ENCODE data around the gene PPFIBP2.
"Not testable (repeated sequence)": the region's sequence is repeated elsewhere in the genome, so short reads cannot be mapped to it uniquely, and the experiment has no call there.

PPFIBP2 gene

DNA sequence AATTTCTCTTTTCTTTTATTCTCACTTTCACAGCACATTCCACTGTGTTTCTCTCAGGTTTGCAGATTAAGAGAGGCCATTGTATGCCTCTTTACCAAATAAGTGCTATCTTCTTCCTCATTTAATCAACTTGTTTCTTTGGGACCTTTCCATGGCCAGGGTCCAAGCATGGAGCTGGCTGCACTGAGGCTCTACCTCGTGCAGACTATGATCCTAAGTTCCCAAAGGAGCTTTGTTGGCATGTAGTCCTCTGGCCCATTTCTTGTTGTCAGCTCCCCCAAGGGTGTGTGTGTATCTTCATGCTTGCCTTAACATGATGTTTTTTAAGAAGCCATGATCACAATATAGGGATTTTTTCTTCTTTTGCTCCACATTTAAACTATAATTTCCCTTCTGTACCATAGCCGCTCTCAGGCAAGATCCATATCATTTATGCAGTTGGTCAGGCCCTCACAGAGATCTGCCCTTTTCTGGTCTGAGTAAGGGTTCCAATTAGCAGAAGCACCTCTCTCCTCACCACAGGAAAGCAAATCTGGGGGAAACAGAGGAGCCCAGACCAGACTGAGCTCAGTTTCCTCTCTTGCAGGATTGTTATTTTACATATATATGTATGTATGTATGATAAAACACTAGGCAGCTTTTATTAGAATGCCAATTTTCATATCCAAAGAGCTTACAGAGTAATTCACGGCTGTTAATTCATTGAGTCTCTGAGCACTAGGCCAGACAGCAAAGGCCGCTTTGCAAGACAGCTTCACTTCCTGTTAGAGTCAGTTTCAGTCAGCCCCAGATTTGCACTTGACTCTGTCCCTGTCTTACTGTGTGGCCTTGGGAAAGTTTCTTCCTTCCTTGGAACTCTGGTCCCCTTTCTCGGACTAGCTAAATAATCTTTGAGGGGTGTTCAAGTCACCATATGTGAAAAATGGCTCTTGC is 125.2 kb downstream of the PPFIBP2 start:
- FAIRE-seq = no peak

DNA sequence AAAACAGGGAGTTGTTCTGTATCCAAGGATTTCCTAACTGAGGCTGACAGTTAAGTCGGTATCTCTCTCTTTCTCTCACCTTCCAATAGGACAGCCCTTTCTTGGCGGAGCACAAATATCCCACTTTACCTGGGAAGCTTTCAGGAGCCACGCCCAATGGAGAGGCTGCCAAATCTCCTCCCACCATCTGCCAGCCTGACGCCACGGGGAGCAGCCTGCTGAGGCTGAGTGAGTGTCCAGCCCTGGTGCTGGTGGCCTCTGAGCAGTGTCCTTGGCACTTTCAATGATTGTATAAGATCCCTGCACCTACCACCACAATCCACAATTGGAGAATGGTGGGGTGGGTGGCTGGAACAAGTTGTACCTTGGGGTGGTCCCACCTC is 125.8 kb downstream of the PPFIBP2 start:
- no peak for FAIRE-seq

DNA sequence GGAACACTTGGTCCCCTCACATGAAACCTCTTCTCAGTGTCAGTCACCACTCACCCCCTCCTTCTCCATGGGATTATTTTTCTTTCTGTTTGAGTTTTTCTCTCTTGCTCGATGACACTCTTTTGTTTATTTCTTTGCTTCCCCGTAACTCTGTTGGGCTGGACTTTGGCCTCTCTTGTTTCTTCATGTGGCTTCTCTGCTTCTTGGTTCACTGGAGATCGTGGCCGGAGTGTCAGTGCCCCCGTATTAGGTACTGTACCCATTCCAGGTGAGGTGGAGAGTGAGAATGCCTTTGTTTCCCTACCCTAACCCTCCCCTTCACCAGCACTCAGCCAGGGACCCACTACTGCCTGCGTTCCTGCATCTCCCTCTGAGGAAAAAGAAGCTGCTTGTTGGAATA is 127.0 kb downstream of the PPFIBP2 start:
- no peak for FAIRE-seq

DNA sequence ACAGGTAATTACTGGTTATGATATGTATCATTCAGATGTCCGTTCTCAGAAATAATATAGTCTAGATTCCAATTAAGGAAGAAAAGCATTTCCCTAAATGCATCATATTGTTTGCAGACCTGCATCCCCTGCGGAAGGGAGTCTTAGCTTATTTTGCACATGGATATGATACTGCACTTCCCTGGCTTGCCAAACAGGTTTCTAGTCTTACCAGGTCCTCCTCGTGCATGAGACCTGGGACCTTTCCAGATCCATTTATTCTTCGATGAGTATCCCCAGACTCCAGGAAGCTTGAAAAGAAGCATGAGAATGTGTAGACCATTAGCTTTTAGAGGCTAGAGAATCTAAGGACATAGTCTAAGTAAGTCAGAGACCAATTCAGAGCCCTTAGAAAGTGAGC is 128.9 kb downstream of the PPFIBP2 start:
- no peak for FAIRE-seq

DNA sequence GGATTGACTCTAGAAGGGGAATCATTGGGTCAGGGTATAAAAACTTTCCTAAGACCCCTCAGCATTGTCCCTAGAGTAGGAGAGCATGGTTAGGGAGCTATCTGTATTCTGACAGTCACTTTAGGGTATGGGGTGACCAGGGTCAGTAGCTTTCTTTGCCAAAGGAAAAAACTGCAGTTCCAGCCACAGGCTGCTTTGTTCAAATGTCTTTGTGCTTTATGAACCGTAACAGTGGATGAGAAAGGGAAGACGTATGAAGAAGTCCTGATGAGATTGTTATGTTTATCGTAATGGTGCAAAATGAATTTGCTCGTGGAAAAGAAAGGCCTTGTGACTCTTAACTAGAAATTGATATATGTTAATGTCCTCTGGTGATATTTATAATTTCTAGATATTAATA is 129.5 kb downstream of the PPFIBP2 start:
- FAIRE-seq = no peak

DNA sequence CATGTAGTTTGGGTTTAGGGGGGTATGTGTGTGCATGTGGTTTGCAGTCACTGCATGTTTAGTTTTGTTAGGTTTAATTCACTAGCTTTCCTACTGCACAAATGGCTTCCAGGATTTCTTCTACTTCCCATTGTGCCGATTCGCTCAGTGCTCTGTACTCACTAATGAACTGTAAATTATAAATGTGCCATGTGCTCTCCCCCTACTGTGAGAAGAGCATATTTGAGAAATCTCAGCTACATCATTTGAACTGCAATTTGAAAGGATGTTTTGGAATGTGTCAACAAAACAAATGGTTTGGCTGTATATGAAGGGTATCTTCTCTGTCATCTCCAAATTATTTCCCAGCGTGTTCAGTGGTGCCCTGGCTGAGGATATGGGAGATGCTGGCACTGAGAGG is 131.4 kb downstream of the PPFIBP2 start:
- FAIRE-seq = no peak

DNA sequence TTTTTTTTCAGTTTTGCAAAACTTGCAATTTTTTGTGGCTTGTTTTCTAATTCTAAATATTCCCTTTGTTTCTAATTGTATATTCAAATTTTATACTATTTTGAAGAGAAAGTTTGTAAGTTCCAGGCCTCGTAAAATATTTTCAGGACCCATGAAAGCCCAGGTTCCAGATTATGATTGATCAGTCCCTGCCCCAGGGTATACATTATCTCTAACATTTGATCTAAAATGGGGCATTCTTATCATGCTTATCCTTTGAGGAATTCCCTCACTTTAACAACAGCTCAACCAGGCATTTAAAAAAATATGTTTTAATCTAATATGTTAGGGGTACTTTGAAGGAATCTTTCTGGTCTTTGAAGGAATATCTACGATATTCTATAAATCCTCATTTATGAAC is 133.1 kb downstream of the PPFIBP2 start:
- FAIRE-seq = no peak

DNA sequence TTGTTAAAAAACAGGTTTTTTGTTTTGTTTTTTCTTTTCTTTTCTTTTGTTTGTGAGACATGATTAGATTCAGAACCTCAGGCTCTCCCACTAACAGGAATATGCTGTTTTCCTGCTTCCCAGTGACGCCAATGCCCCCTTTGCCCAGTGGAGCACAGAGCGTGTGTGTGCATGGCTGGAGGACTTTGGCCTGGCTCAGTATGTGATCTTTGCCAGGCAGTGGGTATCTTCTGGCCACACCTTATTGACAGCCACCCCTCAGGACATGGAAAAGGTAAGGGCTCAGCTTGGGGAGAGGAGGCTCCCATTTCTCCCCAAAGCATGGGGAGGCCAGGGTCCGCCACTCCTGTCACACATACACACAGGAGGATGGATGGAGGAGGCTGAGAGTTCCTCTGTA is 134.5 kb downstream of the PPFIBP2 start:
- FAIRE-seq = no peak

DNA sequence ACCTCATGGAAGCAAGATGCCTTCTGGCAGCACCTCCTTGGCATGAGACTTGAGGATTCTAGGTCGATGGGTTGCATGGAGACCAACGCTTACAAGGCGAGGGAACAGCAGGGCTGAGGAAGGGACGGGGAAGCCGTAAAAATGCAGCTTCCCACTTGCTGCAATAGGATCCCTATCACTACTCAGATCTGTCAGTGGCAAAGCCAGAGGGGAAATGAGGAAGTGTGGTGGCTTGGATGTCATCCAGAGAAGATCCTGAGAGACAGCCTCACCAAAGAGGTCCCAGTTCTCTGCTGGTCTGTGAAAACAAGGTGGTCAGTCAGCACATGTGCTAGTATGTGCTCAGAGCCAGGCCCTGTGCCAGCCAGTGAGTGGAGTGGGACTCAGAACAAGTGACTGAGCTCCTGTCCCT is 137.3 kb downstream of the PPFIBP2 start:
- FAIRE-seq = no peak

DNA sequence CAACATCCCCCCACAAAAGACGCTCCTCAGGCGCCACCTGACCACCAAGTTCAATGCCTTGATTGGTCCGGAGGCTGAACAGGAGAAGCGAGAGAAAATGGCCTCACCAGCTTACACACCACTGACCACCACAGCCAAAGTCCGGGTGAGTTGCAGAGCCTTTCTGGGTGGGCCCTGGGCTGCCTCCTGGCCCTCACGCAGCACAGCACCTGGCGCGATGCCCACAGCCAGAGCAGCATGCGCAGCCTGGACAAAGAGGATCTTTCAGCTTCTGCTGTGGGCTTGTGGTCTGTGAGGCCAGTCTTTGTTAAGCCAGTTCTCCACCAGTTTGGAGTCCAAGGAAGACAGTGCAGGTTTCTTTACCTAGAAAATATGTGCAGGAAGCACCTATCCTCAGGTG is 137.9 kb downstream of the PPFIBP2 start:
- no peak for FAIRE-seq

DNA sequence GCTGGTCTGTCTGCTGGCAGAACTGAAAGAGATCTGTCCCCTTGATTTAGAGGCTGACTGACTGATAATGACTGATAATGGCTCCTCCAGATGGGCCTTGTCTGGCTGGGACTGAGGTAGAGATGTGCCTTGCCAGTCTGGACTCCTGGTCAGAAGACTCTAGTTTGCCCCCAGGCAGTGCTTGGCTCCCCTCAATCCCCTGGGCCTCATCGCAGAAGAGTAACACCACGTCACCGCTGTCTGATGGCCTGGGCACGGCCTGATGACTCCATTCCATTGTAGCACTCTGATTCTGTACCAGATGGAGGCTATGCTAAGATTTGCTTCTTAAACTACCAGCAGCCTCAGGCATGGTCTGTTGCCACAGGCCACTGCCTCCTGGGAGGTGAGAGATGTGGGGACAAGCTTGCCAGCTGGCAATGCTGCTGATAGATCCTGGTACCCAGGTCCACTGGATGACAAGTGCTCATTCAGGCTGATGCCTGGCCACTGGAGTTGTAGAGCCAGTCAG is 140.5 kb downstream of the PPFIBP2 start:
- FAIRE-seq = no peak

DNA sequence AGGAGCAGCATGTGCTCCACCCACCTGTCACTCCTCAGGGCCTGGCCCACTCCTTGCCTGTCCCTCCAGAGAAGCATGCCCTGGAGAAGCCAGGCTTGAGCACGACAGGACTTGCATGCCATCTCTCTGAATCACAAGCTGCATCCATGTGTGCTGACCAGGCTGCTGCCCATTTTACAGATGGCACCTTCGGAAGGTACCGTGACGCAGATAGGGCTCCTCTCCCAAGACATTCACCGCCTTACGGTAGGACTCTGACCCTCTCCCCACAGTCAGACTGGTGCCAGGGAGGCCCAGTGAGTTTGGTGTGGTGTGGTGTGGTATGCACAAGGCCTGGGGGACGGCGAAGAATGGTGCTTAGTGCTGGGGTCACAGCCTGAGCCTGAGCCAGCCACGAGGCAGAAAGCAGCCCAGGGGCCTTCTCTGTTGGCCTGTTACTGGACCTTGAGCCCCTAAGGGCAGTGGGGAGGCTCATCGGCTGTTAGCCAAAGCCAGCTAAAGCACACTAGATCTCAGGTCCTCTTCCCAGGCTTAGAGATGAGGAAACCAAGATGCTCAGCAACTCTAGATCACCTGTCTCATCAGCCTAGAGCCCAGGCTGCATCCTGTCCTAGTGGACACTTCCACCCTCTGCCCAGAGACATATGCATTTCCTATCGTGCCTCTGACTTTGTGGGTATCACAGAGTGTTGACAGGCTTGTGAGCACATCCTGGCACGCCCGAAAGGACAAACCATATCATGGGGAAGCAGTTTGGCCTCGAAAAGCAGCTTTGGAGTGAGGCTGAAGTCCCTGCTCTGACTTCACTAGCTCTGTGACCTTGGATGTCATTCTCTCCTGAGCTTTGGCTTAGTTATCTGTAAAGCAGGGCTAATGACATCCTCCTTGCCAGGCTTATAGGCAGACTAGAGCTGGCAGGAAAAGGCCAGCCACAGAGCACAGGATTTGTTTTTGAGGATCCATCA is 141.7 kb downstream of the PPFIBP2 start:
- no peak for FAIRE-seq

DNA sequence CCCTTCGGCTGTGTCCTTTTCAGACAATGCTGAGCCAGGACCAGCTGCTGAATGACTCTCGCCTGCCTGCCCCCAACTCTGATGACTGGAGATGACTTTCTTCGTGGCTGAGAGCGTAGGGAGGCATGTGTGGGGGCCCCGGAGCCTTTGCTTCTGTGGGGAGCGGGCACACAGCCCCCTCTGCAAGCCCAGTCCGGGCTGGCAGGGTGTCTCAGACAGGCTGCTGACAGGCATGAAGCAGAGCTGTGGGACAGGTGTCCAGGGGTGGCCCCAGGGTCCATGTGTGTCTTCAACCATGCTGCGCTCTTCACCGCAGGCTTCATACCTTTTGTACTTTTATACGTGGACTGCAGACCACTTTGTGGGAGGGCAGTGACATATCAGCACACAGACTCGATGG is 142.9 kb downstream of the PPFIBP2 start:
- no peak for FAIRE-seq

DNA sequence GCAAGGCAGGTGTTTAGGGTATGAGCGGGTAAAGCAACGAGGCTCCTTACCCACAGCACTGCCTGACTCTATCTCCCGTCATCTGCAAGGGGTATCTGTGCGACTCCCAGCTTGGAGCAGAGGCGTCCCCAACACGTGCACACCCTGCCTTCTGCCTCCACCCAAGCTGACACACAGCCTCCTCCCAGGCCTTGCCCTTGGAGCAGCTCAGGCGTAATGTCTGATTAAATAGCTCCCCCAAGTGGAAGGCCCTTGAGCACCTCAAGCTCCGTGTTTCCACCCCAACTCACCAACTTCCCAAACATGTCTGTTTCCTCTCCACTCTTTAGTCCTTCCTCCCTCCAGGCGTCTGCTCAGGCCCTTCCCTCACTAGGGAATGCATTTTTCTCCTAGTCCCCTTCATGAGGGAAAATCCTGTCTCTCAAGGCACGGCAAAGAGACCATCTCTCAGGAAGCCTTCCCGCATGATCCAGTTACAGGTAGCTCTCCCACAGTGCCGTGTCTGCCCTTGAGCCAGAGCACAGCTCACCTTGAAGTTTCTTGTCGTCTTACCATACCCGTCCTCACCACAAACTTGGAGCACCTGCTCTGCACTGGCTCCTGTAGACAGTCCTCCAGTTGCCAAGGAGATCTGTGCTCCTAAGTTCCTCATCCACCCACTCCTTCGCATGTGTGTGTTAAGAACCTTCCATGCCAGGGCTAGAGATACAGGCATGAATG is 143.7 kb downstream of the PPFIBP2 start:
- no peak for FAIRE-seq

DNA sequence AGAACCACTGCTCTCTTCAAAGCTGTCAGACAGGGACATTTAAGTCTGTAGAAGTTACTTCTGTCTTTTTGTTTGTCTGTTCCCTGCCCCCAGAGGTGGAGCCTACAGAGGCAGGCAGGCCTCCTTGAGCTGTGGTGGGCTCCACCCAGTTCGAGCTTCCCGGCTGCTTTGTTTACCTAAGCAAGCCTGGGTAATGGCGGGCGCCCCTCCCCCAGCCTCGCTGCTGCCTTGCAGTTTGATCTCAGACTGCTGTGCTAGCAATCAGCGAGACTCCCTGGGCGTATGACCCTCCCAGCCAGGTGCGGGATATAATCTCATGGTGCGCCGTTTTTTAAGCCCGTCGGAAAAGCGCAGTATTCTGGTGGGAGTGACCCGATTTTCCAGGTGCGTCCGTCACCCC is 149.7 kb downstream of the PPFIBP2 start:
- not testable (repeated sequence) for FAIRE-seq

DNA sequence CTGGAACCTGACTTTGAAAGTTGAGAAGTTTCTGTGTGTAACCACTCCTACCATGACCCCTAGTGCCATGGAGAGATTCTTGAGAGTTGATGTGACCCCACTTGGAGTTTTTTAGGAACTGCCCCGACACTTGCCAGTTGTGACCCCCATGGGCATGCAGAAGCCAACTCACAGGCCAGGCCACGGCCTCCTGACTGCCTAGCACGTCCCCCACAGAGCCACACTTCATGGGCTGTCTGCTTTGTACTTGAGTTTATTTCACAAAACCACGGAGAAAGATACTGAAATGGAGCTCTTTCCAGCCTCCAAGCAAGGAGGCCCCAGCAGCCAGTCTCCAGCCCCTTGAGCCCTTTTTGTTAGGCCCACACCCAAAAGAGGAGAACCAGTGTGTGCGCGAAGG is 151.1 kb downstream of the PPFIBP2 start:
- no peak for FAIRE-seq

DNA sequence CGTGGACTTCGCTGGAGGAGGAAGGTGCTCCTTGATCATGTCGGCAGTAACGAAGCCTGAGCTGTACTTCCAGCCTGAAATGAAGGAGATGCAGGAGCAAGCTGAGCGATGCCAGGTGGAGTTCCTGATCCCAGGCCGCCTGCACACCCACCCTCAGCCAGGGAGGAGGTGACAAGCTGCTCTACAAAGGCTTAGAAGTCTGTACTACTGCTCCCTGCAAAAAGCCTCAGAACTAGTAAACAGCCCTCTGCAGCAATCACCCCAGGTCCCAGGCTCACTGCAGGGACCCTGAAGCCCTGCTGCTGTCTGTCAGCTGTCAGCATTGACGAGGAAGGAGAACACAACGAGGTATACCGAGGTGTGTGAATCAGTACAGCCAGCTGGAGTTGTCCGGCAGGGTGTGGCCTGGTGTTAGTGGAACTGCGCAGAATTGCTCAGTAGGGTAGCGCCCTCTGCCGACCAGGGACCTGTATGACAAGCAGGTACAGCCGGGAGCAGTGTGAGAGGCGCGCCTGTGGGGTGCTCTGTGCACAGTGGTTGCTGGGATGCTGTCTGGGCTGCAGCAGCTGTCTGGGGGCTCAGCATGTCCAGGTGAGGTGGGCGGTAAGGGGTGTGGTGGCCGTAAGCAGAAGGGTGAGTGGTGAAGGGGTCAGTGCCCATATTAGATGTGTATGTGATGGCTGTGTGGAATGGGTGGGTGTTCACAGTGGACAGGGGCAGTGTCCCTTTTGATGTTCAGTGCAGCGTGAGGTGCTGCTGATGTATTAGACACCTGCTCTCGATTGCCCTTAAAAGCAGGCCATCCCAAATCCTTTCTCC is 151.9 kb downstream of the PPFIBP2 start:
- no peak for FAIRE-seq

DNA sequence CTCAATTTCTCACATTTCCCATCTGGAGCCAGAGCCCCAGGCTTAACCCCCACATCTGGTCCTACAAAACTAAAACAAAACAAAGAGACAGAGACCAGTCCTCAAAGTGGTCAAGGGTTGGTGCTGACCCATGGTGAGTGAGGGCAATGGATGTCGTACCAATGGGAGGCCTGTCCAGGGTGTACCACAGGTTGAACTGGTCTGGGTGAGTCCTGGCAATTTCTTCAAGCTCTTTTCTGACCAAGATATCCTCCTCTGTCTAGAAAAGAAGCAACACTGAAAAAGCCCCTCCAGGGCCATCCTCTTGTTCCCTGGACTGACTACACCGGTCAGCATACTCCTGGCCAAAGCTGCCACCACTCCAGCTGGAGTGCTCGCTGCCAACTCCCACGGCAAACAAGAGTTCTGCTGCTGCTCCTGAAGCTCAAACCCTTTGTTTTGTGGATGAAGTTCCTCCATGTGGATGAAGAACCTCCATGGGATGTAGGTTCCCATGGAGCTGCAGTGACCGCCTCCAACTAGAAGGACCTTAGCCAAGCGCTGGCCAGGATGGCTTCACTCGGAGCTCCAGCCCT is 152.6 kb downstream of the PPFIBP2 start:
- FAIRE-seq = no peak

DNA sequence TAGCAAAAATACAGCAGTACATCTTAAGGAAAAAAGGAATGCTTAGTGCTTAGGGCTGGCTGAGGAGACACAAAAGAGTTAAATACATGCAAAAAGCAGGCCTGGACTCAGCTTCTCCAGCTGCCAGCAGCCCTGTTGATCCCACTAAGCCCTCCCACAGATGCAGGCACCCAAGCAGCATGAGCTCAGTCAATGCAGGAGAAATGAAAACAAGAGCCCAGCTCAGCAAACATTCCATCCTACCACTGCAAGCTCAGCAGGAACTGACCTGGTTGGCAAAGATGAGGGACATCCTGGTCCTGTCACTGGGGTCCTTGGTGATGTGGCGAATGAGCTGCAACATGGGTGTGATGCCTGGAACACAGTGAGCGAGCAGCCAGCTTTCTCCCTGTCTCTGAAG is 153.7 kb downstream of the PPFIBP2 start:
- no peak for FAIRE-seq

DNA sequence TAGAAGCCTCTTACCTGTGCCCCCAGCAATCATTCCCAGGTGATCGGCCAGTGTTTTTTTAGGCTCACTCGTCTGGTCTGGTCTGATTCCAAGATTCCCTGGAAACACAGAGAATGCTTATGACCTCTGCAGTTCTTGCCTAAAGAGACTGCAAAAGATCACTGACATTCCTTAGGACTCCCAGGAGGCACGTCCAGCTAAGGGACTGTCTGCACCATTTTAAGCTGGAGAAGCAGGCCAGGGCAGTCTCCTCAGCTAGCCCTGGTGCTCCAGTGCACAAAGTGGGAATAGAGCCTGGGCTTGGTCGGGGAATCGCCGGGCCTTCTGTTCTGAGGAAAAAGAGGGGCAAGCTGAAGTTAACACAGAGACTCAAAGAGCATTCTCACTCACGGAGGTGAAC is 154.7 kb downstream of the PPFIBP2 start:
- no peak for FAIRE-seq

DNA sequence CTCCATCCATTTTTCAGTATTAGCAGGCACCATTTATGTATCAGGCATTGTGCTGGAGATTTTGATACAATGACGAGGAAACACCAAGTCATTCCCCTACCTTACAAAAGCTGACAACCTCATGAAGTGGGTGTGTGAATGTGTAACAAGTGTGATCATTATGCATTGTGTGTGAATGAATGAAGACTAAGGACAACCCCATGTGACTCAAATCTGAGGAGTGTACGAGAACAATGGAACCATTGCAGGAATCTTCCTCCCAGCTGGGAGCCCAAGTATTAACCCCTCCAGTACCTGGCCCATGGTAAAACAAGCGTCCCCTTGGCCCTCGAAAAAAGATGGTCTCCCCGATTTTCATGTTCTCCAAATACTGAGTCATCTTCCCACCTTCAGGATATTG is 155.1 kb downstream of the PPFIBP2 start:
- no peak for FAIRE-seq

DNA sequence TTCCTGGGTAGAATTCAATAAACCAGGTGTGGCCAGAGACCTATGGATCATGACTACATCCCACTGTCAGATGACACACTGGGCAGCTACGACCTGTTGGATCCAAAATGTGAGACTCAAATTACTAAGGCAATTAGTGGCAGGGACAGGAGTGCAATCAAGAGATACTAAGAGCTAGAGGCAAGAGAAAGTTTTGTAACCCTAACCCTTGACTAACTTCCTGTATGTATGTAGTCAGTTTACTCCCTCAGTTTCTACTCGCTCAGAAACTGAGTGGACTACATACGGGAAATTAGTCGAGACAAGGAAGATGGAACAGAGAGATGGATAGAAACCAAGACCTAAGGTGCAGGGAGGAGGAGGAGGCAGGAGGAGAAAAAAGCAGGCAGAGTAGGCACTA is 156.8 kb downstream of the PPFIBP2 start:
- FAIRE-seq = no peak
